GM10248 (cell line): Measurements from ENCODE around the gene DNLZ.
A peak's percentile ranks its signal among the peaks of the same experiment; 100 is the strongest.

Source experiments
- CTCF ChIA-PET: fragments of 300-600 bp; sonication (Branson Sonifier 250); formaldehyde crosslinking; extraction: SDS; loops from one replicate; lab custom pipeline; 2021; ENCODE audit warnings: antibody characterized with exemption; lab: Yijun Ruan, JAX
- POLR2A ChIA-PET: fragments of 350-650 bp; sonication (Branson Sonifier 250); formaldehyde crosslinking; extraction: SDS; loops from one replicate; lab custom pipeline; 2020; ENCODE audit warnings: antibody characterized with exemption; lab: Yijun Ruan, JAX
- DNase-seq: peaks from one replicate; pipeline ENCODE4 v3.0.0; 2012; ENCODE audit errors: extremely low spot score
- TF ChIP-seq, protein P1 (sequence below): IDR thresholded peaks from 2 replicates; pipeline ENCODE4 v1.5.1; 2012; ENCODE audit warnings: mild to moderate bottlenecking, low read depth; ENCODE audit errors: extremely low read depth, missing control alignments, control extremely low read depth

The DNLZ gene

DNA sequence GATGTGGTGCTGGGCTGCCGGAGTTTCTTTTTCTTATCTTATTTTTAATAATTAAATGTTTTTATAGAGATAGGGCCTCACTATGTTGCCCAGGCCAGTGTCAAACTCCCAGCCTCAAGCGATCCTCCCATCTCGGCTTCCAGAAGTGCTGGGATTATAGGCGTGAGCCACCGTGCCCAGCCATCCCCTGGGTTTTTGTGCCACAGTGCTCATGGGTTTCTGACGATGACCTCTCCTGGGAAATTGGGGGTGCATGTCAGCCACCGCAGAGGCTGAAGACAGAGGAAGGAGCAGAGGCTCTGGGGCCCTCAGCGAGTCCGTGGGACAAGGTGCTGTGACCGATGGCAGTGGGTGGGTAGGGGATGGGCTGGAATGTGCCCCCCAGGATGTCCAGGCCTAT is 21.8 kb downstream of the DNLZ start:
- POLR2A ChIA-PET = no interaction called here
- no peak for DNase-seq
- CTCF ChIA-PET = no interaction called here
- TF ChIP-seq, protein P1, sequence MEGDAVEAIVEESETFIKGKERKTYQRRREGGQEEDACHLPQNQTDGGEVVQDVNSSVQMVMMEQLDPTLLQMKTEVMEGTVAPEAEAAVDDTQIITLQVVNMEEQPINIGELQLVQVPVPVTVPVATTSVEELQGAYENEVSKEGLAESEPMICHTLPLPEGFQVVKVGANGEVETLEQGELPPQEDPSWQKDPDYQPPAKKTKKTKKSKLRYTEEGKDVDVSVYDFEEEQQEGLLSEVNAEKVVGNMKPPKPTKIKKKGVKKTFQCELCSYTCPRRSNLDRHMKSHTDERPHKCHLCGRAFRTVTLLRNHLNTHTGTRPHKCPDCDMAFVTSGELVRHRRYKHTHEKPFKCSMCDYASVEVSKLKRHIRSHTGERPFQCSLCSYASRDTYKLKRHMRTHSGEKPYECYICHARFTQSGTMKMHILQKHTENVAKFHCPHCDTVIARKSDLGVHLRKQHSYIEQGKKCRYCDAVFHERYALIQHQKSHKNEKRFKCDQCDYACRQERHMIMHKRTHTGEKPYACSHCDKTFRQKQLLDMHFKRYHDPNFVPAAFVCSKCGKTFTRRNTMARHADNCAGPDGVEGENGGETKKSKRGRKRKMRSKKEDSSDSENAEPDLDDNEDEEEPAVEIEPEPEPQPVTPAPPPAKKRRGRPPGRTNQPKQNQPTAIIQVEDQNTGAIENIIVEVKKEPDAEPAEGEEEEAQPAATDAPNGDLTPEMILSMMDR = no peak

GRCh38 chr9:136341042-136341655 is 22.4 kb downstream of the DNLZ start:
- ChIA-PET POLR2A (no interaction called here), CTCF (interaction anchor here (2.6 kb wide), 1 partner anchor 61 kb away, joined by 13 read pairs; no protein-coding TSS in a partner anchor)
- TF ChIP-seq, protein P1 = no peak
- DNase-seq = no peak

GRCh38 chr9:136340356-136341041 is 23.0 kb downstream of the DNLZ start:
- DNase-seq = no peak
- CTCF ChIA-PET = interaction anchor here (0.9 to 2.6 kb wide), 4 partner anchors 21 to 93 kb away, joined by 3 to 13 read pairs (median 3); no protein-coding TSS in a partner anchor
- POLR2A ChIA-PET = no interaction called here
- TF ChIP-seq, protein P1 = no peak

- ChIA-PET POLR2A (no interaction called here), CTCF (interaction anchor here (0.7 to 2.6 kb wide), 7 partner anchors 20 to 231 kb away, joined by 3 to 13 read pairs (median 3); no protein-coding TSS in a partner anchor)
- no peak for DNase-seq
- TF ChIP-seq, protein P1 = no peak
Observed at GRCh38 chr9:136339958-136340310, 23.6 kb downstream of the DNLZ start.

DNA sequence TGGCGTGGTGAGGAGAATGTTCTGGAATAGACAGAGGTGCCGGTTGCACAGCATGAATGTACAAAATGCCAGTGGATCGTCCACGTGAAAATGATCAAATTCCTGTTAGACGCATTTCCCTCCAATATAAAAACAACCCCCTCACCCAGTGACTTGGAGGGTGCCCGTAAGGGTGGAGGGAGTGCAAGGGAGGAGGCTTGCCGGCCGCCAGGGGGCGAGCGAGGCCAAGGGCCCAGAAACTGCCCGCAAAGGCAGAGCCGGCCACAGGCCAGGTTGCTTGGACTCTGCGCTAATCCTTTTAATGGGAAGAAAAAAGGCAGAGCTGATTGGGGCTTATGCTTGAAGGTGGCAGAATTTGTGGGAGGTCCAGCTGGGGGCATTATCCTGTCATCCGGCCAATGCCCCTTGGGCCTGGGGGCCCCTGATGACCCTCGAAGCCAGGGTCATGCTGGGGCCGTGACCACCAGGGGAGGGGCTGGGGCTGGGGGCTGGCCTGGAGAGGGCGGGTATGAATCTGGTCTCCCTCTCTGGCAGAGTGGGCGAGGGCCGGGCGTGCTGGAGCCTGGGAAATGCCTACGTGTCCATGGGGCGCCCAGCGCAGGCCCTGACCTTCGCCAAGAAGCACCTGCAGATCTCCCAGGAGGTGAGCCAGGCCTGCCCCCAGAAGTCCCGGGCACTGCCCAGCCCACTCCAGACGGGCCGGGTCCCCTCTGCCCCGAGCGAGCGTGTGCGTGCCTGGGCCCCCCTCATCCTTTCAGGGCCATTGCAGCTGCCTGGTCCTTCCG is 24.2 kb downstream of the DNLZ start:
- DNase-seq = peak; percentile 83
- TF ChIP-seq, protein P1 = peak; percentile 91
- POLR2A ChIA-PET = no interaction called here
- CTCF ChIA-PET = interaction anchor here (0.7 to 2.6 kb wide), 7 partner anchors 20 to 231 kb away, joined by 3 to 13 read pairs (median 3); no protein-coding TSS in a partner anchor

- ChIA-PET CTCF (interaction anchor here (1.2 kb wide), 1 partner anchor 9 kb away, joined by 3 read pairs; no protein-coding TSS in a partner anchor), POLR2A (no interaction called here)
- no peak for DNase-seq
- TF ChIP-seq, protein P1 = no peak
Observed at GRCh38 chr9:136338511-136338910, 25.0 kb downstream of the DNLZ start.
